Endometrial microvascular endothelial cells (primary cell): ENCODE data around the gene LPA. TPM values are rescaled to one million over a fixed set of nuclear protein-coding genes. Genes with fewer than 3 reads are reported as not detected.

ENCODE experiments used
- total RNA-seq: library from RNA; depleted of rRNA; stranded (reverse); fragments of >200 nt; gene quantifications from one replicate; pipeline ENCODE4 v1.2.3, GENCODE V29; 2015; ENCODE audit errors: inconsistent ontology term

Gene LPA
- total RNA-seq, 1 donor from 2014 or later = not detected

Other genes with a start within 250 kb of the LPA start
- not detected for gene PLG, start 38.0 kb upstream of the LPA start, total RNA-seq